D721Med (cell line): Measurements from ENCODE around the gene RAD54L.

Experiments used
- DNase-seq: peaks from one replicate; pipeline ENCODE4 v3.0.0; 2011; ENCODE audit warnings: low spot score; ENCODE audit not compliant: insufficient read length
- FAIRE-seq: peaks from 2 replicates; lab custom pipeline; 2011; peaks lifted over from hg19 to GRCh38; lab: Jason Lieb, UNC
- CTCF ChIP-seq: IDR thresholded peaks from 2 replicates; pipeline ENCODE4 v1.5.1; 2012; ENCODE audit warnings: mild to moderate bottlenecking, control low read depth; ENCODE audit not compliant: insufficient read depth; ENCODE audit errors: missing control alignments

Gene RAD54L

GRCh38 chr1:46289134-46289494 is 41.6 kb downstream of the RAD54L start:
- TF ChIP-seq CTCF: no peak
- DNase-seq (no peak), FAIRE-seq (no peak)

- TF ChIP-seq CTCF: no peak
- FAIRE-seq: no peak
- no peak for DNase-seq
Measured at GRCh38 chr1:46289976-46290375, 42.4 kb downstream of the RAD54L start.

- DNase-seq: no peak
- FAIRE-seq: no peak
Measured at GRCh38 chr1:46295306-46295705, 47.7 kb downstream of the RAD54L start.

GRCh38 chr1:46298387-46298786 is 50.8 kb downstream of the RAD54L start:
- no peak for FAIRE-seq
- no peak for DNase-seq
- no peak for TF ChIP-seq CTCF

More at GRCh38 chr1:46295306-46295705, 47.7 kb downstream of the RAD54L start:
- TF ChIP-seq CTCF: no peak

GRCh38 chr1:46300673-46301405 is 53.3 kb downstream of the RAD54L start:
- no peak for DNase-seq
- no peak for TF ChIP-seq CTCF
- no peak for FAIRE-seq

- FAIRE-seq: no peak
- DNase-seq: no peak
- no peak for TF ChIP-seq CTCF
Measured at GRCh38 chr1:46301406-46301807, 53.8 kb downstream of the RAD54L start.
